GM12865 (cell line): ENCODE measurements around the gene SLC9A4.

Experiments
- DNase-seq: peaks from one replicate; pipeline ENCODE4 v3.0.0; 2010; ENCODE audit warnings: low read depth
- H3K4me3 ChIP-seq: 2 replicates; pipeline ENCODE4 v1.5.1; 2011; ENCODE audit warnings: mild to moderate bottlenecking, low read depth, low read length, control low read depth
- CTCF ChIP-seq: IDR thresholded peaks from 2 replicates; pipeline ENCODE4 v1.5.1; 2011; ENCODE audit warnings: low read length, control low read depth, low read depth, inconsistent platforms; ENCODE audit not compliant: insufficient read depth; ENCODE audit errors: missing control alignments

Gene SLC9A4

GRCh38 chr2:102494570-102494969 is 21.5 kb downstream of the SLC9A4 start:
- no peak for TF ChIP-seq CTCF
- no peak overlapping the region for H3K4me3 ChIP-seq
- no peak for DNase-seq

GRCh38 chr2:102498414-102498813 is 25.4 kb downstream of the SLC9A4 start:
- DNase-seq, result peak; percentile 50
- no peak for TF ChIP-seq CTCF
- H3K4me3 ChIP-seq, result no peak overlapping the region

GRCh38 chr2:102499558-102499957 is 26.5 kb downstream of the SLC9A4 start:
- H3K4me3 ChIP-seq, result no peak overlapping the region
- no peak for TF ChIP-seq CTCF
- no peak for DNase-seq

GRCh38 chr2:102502576-102502975 is 29.6 kb downstream of the SLC9A4 start:
- no peak overlapping the region for H3K4me3 ChIP-seq
- DNase-seq, result no peak
- no peak for TF ChIP-seq CTCF

GRCh38 chr2:102504833-102505232 is 31.8 kb downstream of the SLC9A4 start:
- TF ChIP-seq CTCF, result no peak

GRCh38 chr2:102505290-102505689 is 32.3 kb downstream of the SLC9A4 start:
- TF ChIP-seq CTCF, result no peak
- H3K4me3 ChIP-seq, result no peak overlapping the region
- no peak for DNase-seq

More at GRCh38 chr2:102504833-102505232, 31.8 kb downstream of the SLC9A4 start:
- no peak for DNase-seq
- H3K4me3 ChIP-seq, result no peak overlapping the region

DNA sequence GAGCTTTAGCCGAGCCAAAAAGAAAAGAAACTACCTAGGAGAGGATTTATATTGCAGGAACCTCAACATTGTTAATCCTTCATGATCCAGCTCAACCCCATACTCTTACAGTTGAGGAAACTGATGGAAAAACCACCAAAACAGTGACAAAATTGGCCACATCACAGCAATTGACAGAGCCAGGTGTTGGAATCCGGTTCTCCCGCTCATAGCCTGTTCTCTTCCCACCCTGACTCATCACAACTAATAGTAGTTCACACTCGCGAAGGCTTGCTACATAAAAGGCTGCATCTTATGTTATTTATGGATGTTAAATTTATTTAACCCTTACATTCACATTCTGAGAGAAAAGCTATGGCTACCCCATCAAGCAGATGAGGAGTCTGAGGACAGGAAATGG is 33.7 kb downstream of the SLC9A4 start:
- DNase-seq, result no peak
- H3K4me3 ChIP-seq, result no peak overlapping the region
- no peak for TF ChIP-seq CTCF
